NB4 (cell line): Measurements from ENCODE around the gene NATD1.

Experiments
- DNase-seq: peaks from one replicate; pipeline ENCODE4 v3.0.0; 2010; ENCODE audit warnings: low read depth
- H3K4me3 ChIP-seq: one replicate; pipeline ENCODE4 v1.5.1; 2011; ENCODE audit warnings: mild to moderate bottlenecking, low read depth, low read length, moderate library complexity
- CTCF ChIP-seq: IDR thresholded peaks from one replicate; pipeline ENCODE4 v1.5.1; 2012; ENCODE audit warnings: low read depth, low read length
- MYC ChIP-seq: IDR thresholded peaks from 2 replicates; pipeline ENCODE4 v1.6.1; 2011; ENCODE audit warnings: low read depth, low read length
- POLR2A ChIP-seq: IDR thresholded peaks from 2 replicates; pipeline ENCODE4 v1.6.1; 2011; ENCODE audit warnings: mild to moderate bottlenecking; ENCODE audit not compliant: insufficient read length; ENCODE audit errors: extremely low read depth
- TF ChIP-seq, protein P1 (sequence below): IDR thresholded peaks from 2 replicates; pipeline ENCODE4 v1.6.1; 2011; ENCODE audit warnings: low read depth, low read length

Gene NATD1

DNA sequence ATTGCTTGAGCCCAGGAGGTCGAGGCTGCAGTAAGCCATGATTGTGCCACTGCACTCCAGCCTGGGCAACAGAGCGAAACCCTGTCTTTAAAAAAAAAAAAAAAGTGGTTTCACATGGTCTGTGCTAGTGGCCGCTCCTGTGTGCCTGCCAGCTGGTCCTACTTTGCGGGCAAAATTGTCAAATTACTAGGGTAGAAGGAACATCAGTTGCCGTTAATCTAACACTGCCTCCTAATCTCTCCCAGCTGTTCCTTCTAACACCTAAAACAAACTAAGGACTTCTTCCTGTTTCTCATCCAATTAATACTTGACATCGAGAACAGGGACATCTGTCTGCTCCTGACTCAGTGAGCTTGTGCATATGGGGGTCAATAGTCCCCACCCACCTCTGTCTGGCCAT lies 63.1 kb downstream of the NATD1 start:
- no peak overlapping the region for H3K4me3 ChIP-seq
- no peak for DNase-seq
- TF ChIP-seq, protein P1, sequence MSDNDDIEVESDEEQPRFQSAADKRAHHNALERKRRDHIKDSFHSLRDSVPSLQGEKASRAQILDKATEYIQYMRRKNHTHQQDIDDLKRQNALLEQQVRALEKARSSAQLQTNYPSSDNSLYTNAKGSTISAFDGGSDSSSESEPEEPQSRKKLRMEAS: no peak

DNA sequence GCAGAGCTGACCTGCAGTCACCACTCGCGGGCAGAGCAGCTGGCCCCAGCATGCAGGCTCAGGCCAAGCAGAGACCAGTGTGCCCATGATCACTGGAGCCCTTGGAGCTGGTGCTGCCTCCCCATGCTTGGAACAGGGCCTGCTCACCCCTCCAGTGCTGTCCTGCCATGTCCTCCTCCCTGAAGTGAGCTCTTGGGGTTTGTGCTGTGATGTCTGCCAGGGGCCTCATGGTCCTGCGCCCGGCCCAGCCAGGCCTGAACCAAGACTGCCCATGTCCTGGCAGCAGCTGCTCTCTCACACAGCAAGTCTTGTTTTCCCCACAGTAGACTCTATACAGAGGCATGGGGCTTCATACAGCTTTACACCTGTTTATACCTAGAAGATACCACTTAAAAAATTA lies 63.8 kb downstream of the NATD1 start:
- DNase-seq: no peak
- H3K4me3 ChIP-seq: no peak overlapping the region
- TF ChIP-seq POLR2A (no peak), MYC (no peak), CTCF (no peak)
- TF ChIP-seq, protein P1: no peak
